GM18508 (cell line): ENCODE results near the gene WDR20.
"Not testable (repeated sequence)": the region's sequence is repeated elsewhere in the genome, so short reads cannot be mapped to it uniquely, and the experiment has no call there.

Source experiments
- ATAC-seq: cut with Tn5 transposase; IDR thresholded peaks from one replicate; pipeline ENCODE4 v1.9.1; 2021; ENCODE audit warnings: moderate number of reproducible peaks; ENCODE audit not compliant: insufficient read depth, unreplicated experiment

WDR20 gene

DNA sequence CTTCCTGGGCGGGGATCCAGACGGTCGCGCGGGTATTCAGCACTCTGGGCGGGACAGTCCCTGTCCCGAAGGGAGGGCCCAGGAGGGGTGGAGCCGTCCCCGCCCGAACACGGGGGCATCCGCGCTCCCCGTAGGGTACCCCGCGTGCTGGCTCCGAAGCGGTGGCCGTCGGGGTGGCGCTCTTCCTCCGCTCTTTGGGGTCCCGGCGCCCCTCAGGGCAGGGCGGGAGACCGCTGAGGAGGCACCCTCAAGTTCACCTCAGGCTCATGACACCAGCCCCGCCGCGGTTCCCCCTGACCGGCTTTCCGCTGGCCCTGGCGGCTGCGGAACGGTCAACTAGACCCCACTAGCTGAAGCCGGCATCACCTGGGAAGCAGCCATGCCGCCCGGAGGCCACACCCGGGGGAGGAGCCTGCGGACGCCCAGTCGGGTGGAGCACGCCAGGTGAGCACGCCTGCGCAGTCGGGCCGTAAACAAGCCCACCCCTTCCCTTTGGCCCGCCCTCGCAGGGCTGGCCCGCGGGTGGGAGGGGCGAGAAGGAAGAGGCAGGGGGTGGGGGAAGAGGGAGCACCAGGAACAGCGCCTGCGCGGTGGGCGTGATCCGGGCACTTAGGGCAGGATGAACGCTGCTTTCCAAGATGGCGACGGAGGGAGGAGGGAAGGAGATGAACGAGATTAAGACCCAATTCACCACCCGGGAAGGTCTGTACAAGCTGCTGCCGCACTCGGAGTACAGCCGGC, at the start of gene WDR20:
TSS of gene WDR20 (plus strand) at position 612 of the 741 bp plus-strand sequence. CDS start at position 639, 27 bp downstream.
- peak; percentile 77 for ATAC-seq

DNA sequence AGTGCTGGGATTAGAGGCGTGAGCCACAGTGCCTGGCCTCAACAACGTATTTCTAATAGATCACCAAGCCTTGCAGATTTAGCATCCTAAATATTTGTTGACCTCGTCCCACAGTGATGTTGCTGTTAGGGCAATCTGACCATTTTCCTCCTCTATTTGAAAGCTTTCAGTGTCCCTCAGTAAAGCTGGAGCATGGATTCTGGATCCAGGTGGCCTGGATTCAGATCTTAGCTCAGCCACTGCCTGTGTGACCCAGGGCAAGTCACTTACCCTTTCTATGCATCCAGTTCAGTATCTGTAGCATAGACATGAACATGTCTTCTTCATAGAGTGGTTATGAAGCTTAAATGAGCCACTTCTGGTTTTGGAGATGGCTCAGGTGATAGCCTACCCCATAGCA, 49.0 kb upstream of the WDR20 start:
- ATAC-seq, result no peak

DNA sequence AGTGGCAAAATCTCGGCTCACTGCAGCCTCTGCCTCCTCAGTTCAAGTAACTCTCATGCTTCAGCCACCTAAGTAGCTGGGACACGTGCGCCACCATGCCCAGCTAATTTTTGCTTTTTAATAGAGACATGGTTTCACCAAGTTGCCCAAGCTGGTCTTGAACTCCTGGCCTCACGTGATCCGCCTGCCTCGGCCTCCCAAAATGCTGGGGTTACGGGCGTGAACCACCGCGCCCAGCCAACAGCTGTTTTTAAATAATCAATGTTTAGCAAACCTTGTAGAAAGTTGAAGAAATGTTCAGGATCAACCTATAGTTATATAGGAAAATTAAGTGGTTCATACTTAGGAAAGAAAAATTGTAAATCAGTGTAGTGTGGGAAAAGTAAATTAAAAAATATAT, 46.9 kb upstream of the WDR20 start:
- no peak for ATAC-seq

DNA sequence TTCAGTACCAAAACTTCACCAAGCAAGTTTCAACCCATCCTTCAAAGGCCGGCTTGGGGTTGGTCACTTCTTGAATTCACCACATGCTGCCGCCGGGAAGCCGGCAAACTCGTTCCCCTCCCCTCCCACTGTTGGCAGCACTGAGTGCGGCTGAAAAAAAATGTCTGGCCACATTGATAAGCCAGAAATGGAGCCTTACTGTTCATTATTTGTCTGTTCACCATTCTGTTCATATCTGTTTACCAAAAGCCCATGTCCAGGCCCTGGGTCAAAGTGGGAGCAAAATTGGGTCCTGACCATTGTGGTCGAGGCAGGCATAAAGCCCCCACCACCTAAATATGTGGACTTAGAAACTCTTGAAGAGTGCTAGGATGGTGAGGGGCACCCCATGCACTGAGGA, 45.6 kb upstream of the WDR20 start:
- no peak for ATAC-seq

DNA sequence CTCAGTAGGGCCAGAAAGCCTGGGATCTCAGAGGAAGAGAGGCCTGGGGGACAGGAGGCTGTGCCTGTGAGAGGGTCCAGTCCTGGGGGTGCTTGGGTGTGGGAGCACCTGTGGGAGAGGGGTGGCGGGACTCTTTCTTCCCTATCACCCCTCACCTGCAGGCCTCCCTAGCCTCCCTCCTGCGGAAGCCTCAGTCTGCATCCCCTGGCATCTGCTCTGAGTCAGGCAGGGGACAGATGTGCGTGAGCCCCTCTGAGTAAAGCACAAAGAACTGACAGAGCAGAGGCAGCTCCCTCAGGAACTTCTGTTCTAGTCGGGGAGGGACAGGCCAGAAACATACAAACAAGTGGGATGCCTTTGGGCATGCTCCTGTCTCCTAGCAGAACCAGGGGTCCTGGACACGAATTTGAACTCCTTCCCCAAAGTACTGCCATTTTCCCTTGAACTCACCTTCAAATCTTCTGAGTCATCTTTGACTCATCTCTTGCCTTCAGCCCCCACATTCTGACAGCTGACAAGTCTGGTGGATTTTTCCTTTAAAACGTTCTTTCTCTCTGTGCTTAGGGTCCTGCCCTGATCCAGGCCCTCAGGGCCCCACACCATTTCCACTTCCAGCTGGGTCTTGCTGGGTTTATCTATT, 44.3 kb upstream of the WDR20 start:
- ATAC-seq, result no peak

- ATAC-seq, result no peak
Observed at GRCh38 chr14:102095871-102096568, 43.7 kb upstream of the WDR20 start.

DNA sequence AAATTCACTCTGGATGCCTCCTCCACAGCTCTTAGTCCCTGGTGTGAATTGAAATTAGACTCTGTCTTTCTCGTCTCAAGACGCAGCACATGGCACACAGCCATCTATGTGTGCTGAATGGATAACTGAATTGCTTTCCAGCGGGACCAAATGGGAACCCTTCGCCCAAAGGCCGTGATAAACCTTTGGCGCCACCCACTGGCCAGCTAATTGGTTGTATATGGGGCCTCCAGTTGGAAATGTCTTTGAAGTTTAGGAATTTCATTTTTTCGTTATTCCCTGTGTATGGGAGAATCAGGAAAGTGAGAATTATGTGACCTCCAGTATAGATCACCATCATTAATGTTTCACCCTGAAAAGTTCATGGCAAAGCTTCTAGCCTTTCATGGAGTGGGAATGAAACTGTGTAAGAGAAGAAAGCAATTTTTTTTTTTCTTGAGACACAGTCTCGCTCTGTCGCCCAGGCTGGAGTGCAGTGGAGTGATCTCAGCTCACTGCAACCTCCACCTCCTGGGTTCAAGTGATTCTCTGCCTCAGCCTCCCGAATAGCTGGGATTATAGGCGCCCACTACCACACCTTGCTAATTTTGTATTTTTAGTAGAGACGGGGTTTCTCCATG, 43.0 kb upstream of the WDR20 start:
- ATAC-seq, result no peak

DNA sequence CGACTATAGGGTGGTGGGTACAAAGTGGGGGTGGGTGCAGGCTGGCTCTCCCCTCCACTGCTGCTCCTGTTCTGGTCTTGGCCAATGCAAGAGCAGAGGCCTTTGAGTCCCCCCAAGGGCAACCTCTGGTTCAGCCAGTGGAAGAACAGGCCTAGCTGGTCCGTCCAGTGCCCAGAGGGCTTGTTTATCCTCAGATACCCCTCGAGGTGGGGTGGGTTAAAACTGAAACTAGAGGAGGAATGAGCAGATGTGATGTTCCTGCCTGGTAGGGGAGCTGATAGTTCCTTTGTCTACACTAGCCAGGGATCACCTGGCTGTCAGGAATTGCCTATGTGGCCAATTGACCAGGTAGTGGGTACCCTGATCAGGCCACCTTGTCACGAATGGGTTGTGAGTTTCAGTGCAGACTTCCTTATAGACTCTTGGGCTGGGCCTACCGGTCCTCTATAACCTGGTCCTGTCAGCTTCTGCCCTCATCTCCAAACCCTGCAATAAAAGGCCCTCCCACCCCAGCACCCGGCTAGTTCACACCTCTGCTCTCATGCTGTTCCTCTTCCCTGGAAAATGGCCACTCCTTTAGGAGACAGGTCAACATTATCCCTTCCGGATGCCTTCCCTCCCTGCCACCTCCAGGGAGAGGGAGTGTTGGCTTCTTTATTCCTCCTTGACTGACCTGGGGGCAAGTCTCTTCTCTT, 42.1 kb upstream of the WDR20 start:
- no peak for ATAC-seq

DNA sequence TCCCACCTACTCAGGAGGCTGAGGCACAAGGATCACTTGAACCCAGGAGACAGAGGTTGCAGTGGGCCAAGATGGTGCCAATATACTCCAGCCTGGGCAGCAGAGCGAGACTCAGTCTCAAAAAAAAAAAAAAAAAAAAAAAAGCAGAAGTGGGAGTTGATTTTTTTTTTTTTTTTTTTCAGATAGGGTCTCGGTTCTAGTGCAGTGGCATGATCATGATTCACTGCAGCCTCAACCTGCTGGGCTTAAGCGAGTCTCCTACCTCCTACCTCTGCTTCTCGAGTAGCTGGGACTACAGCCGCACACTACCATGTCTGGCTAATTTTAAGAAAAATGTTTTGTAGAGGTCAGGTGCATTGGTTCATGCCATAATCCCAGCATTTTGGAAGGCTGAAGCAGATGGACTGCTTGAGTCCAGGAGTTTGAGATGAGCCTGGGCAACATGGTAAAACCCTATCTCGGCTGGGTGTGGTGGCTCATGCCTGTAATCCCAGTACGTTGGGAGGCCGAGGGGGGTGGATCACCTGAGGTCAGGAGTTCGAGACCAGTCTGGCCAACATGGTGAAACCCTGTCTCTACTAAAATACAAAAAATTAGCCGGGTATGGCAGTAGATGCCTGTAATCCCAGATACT, 36.5 kb upstream of the WDR20 start:
- no peak for ATAC-seq

- ATAC-seq, result no peak
Observed at GRCh38 chr14:102105369-102105768, 34.3 kb upstream of the WDR20 start.

DNA sequence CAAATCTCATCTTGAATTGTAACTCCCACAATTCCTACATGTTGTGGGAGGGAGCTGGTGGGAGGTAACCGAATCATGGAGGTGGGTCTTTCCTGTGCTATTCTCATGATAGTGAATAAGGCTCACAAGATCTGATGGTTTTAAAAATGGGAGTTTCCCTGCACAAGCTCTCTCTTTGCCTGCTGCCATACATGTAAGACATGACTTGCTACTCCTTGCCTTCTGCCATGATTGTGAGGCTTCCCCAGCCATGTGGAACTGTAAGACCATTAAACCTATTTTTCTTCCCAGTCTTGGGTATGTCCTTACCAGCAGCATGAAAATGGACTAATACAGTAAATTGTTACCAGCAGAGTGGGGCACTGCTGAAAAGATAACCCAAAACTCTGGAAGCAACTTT, 30.4 kb upstream of the WDR20 start:
- not testable (repeated sequence) for ATAC-seq

GRCh38 chr14:102111101-102111500, 28.6 kb upstream of the WDR20 start:
- ATAC-seq, result no peak

DNA sequence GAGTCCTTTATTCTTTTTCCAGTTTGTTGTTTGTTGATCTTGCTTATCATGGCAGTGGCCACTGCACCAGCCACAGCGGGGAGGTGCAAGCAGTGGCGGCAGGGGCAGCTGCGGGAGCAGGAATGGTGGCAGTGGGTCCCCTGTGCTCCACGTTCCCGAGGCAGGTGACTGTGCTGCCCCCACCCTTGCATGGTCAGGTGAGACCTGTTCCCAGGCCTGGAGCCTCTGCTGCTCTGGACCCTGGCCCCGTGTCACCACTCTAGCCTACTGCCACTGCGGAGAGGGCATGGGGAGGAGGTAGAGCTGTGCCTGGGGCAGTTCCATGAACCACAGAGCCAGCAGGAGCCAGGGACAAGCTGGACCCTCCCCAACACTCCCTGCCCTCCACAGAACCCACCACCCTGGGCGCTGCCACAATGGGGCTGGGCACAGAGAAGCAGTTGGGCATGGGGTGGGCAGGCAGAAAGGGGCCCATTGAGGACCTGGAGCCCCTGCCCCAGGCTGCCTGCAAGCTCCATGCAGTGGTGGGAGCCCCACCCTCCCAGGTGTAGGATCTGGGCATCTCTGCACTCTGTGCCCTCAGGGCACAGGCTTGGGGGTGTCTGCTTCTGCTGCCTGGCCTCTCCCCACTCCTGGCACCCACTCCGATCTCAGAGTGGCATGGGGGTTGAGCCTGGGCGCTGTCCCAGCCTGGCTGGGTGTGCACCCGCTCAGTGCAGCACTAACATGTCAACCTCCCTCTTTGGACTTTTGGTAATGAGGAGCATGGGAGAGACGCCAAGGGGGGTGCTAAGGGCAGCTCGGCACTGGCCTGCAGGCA, 23.1 kb upstream of the WDR20 start:
- no peak for ATAC-seq

DNA sequence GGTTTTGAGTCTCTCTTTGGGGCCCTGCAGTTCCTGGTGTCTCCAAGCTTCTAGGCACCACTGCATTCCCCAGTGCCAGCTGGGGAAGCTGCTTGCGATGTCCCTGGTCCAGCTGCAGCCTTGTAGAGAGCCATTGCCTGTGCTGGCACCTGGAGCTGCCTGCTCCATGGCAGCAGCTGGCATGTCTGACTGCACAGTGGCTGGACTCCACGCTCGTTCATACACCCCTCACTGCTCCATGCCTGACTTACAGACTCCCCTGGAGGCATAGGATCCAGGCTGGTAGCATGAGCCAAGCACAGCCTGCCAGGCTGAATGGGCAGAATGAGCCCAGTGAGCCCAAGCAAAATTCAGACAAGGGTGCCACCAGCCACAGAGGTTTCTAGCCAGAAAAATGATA, 21.8 kb upstream of the WDR20 start:
- ATAC-seq, result no peak

DNA sequence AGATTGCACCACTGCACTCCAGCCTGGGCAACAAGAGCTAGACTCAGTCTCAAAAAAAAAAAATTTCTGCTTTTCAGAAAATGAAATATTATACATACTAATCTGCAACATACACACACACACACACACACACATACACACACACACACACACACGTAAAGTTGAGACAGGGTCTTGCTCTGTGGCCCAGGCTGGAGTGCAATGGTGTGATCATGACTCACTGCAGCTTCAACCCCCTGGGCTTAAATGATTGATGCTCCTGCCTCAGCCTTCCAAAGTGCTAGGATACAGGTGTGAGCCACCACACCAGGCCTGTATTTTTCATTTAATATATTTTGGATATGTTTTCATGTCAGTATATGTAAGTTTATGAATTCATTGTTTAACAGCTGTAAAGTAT, 18.8 kb upstream of the WDR20 start:
- ATAC-seq, result no peak

DNA sequence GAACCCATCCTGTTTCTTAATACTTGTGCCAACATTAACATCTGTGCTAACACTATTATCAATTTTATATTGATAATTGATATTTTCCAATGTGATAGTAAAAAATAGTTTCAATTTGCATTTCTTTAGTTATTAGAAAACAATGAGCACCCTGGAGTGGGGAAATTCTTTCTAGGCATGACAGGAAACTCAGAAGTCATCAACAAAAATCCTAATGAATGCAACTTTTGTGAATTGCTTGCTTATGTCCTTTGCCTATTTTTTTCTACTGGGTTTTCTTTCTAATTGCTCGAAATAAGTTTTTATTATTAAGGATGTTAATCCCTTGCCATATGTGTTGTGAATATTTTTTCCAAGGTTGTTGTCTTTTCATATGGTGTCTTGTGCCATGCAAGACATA, 18.1 kb upstream of the WDR20 start:
- no peak for ATAC-seq

DNA sequence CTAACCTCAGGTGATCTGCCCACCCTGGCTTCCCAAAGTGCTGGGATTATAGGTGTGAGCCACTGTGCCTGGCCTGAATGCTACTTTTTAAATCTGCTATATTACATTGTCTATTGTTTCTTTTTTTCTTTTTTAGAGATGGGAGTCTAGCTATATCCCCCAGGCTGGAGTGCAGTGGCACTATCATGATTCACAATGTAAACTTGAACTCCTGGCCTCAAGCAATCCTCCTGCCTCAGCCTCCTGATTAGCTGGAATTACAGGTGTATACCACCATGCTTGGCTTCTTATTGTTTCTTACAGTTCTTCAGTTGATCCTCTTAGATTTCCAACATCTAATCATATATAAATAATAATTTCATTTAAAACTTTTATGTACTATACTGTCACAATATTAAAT, 15.3 kb upstream of the WDR20 start:
- no peak for ATAC-seq

DNA sequence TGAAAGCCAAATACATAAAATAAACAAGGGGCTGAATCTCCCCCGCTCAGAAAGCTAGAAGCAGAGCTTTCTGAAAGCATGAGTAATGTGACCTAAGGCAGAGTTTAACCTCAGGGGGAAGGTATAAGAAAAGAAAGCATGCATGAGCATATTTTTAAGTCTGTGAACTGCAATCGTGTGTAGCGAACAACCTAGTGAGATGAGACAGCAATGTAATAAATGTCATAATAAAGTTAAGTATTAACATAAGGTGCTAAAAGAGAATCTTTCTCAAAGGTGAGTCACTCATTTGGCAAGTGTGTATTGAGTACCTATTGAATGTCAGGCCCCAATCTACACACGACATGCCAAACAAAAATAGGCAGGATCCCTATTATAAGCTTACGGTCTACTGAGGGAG, 14.2 kb upstream of the WDR20 start:
- ATAC-seq, result no peak

DNA sequence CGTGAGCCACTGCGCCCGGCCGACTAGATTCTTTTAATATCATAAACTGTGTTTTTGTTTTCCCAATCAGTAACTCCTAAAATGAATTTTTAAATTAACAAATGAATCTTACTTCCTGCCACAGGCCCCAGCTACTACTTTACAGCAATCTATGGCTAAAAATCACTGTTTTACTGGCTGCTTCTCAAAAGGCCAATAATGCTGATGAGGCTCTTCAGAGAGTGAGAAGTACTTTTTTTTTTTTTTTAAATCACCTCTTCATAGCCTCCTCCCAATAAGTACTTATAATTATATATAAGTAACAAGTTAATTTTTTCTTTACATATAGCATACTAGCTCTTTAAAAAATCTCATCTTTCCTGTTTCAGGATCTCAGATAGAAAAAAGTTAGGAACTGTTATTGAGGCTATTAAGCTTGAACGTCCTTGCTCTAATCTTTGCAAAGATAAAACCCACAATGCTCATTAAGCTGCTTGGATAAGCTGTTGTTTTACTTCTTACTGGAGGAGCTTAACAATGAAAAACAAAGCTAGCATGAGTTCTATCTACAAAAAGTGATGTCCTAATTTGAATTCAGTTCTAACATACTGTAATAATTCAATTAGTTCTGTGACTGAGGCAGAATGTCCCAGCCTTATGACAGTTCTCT, 12.8 kb upstream of the WDR20 start:
- ATAC-seq, result no peak
